Measurements from ENCODE around the gene VWDE.

DNA sequence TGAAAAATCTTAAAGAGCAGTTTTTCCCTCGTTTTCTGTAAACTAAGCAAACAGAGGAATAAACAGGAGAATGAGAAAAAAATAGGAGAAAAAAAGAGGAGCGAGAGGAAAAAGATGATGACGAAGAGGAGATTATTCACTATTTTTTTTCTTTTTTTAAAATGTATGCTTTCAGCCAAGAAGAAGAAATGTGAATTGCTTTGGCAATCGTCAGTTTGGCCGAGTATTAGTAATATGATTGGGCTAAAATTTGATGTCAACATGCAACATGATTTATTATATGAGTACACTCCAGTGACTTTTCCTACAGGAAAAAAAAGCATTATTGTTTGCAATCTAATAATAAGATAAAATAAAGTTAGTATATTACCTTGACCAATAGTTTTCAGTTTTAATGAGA, 26.3 kb downstream of the VWDE start:
- TF ChIP-seq POLR2A (IDR thresholded peaks at IDR 0.05; ENCODE audit: low read length), result no peak
- no peak for TF ChIP-seq GATA1 (IDR thresholded peaks at IDR 0.05; ENCODE audit: low read depth, low read length)
